Neural progenitor cell (in vitro differentiated cells): ENCODE measurements around the gene SLC34A1.

Source experiments
- CTCF ChIP-seq: fragments of 200-600 bp; sonication (generic); IDR thresholded peaks from 2 replicates; pipeline ENCODE4 v1.5.1; 2017; ENCODE audit warnings: antibody characterized with exemption, mild to moderate bottlenecking
- EZH2 ChIP-seq: fragments of 200-600 bp; sonication (generic); IDR thresholded peaks from 2 replicates; pipeline ENCODE4 v1.6.1; 2017; ENCODE audit warnings: antibody characterized with exemption, mild to moderate bottlenecking, moderate library complexity
- EZH2phosphoT487 ChIP-seq: fragments of 200-600 bp; sonication (generic); IDR thresholded peaks from 2 replicates; pipeline ENCODE4 v1.6.1; 2017; ENCODE audit warnings: antibody characterized with exemption

- TF ChIP-seq CTCF: no peak
- TF ChIP-seq EZH2phosphoT487: no peak
- TF ChIP-seq EZH2: no peak
These were observed 56.2 kb downstream of the SLC34A1 start for GRCh38 chr5:177440211-177440989.
